DLD1 (cell line): Measurements from ENCODE around the gene DNAJC5.
"Not testable (repeated sequence)": the region's sequence is repeated elsewhere in the genome, so short reads cannot be mapped to it uniquely, and the experiment has no call there.

Experiments used
- in situ Hi-C: cut with HindIII; loops from 2 replicates; pipeline ENCODE4 v1.10.0; 2017; ENCODE audit warnings: low sequenced_read_pairs

DNAJC5 gene

GRCh38 chr20:63903796-63904561 is 9.1 kb downstream of the DNAJC5 start:
- in situ Hi-C loops = no loop called here

DNA sequence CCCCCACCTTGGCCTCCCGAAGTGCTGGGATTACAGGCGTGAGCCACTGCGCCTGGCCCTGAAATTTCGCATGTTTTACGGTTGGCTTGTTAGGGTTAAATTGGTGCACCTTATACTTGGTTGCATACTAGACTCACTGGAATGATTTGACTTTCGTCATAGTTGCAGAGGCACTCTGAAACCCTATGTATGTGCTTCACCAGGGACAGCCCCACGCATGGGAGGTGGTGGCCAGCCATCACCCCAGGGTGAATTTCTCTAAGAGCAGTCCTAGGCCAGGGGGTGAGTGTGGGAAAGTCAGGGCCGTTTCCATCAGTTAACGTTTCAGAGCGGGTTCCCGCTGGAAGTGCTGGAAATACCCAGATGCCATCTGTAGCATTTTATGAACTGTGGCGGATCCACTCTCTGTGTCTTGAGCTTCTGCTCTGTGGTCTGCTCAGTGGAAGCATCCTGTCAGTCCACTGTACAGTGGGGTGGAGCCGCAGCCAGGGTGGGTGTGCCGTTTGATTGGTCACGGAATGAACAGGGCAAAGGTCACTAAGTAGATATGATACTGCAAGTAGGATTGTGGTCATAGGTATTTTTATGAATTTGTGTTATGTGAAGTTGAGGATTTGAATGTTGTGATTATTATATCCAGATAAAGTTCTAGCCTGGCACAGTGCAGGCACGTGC is 13.2 kb downstream of the DNAJC5 start:
- in situ Hi-C loops = no loop called here

- in situ Hi-C loops = no loop called here
Measured at GRCh38 chr20:63911176-63911575, 16.2 kb downstream of the DNAJC5 start.

- in situ Hi-C loops = no loop called here
Measured at GRCh38 chr20:63913768-63914167, 18.8 kb downstream of the DNAJC5 start.

DNA sequence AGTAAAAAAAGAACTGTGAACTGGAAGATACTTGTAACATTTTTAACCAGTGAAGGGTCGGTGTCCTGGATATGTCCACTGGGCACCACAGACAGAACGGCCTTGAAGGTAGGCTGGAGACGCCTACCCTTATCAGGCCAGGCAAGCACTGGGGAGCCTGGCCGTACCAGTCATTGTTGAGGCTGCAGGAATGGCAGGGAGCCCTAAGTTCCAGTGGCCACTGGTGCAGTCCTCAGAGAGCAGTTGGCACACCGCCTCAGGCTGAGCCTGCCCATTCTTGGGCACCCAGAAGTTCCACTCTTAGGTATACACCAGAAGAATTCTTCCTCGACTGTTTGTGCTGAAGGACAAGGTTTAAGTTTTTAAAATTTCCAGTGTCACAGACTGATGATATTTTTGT is 20.5 kb downstream of the DNAJC5 start:
- in situ Hi-C loops = no loop called here

DNA sequence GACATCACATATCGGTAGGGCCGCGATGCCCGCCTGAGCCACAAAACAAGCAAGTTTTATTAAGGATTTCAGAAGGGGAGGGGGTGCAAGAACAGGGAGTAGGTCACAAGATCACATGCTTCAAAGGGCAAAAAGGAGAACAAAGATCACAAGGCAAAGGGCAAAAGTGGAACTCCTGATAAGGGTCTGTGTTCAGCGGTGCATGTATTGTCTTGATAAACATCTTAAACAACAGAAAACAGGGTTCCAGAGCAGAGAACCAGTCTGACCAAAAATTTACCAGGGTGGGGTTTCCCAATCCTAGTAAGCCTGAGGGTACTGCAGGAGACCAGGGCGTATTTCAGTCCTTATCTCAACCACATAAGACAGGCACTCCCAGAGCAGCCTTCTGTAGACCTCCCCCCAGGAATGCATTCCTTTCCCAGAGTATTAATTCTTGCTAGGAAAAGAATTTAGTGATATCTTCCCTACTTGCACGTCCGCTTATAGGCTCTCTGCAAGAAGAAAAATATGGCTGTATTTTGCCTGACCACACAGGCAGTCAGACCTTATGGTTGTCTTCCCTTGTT is 21.5 kb downstream of the DNAJC5 start:
- in situ Hi-C loops = not testable (repeated sequence)

- in situ Hi-C loops = no loop called here
Measured at GRCh38 chr20:63917811-63918210, 22.9 kb downstream of the DNAJC5 start.

DNA sequence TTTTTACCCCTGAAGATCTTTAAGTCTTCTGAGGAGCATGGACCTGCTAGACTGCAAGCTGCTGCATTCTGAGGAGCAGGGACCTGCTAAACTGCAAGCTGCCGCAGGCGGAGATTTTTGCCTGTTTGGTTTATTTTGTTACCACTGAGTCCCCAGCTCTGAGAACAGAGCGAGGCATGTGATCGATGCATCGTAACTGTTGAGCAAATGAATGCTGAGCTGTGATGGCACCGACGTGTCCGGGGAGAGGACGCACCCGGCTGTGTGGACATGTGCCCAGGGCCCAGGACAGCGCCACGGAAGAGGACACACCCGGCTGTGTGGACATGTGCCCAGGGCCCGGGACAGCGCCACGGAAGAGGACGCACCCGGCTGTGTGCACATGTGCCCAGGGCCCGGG is 24.2 kb downstream of the DNAJC5 start:
- in situ Hi-C loops = no loop called here

DNA sequence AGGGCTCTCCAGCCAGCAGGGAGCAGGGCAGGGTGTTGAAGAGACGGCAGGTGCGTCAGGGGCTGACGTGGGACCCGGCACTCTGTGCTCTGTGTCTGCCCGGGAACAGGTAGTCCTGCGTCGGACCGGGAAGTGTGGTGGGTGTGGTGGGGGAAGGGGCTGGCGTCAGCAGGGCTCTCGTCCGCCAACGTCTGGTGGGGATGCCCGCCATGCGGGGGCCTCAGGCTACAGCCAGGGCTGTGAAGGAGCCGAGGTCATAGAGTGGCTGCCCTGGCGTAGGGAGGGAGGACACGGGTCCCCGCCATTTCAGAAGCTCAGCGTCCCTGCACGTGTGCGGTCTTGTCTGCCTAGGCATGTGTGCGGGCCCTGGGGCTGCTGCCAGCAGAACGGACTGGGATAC is 25.3 kb downstream of the DNAJC5 start:
- in situ Hi-C loops = no loop called here

DNA sequence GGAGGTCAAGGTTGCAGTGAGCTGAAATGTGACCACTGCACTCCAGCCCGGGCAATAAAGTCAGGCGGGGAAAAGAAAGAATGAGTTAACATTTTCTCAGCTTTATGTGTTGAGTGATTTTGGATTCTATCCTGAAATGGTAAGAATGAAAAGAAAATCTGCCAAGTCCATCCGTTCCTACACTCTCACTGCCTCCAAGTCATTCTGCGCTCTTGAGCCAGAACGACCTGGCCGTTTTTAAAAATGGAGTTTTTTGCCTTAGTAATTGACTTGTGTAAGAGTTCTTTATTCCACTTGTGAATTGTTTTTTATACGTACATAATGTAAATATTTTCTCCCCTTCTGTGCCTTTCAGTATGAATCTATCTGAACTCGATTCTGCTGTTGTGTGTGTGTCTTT is 28.7 kb downstream of the DNAJC5 start:
- in situ Hi-C loops = no loop called here

GRCh38 chr20:63924241-63924640 is 29.3 kb downstream of the DNAJC5 start:
- in situ Hi-C loops = no loop called here

DNA sequence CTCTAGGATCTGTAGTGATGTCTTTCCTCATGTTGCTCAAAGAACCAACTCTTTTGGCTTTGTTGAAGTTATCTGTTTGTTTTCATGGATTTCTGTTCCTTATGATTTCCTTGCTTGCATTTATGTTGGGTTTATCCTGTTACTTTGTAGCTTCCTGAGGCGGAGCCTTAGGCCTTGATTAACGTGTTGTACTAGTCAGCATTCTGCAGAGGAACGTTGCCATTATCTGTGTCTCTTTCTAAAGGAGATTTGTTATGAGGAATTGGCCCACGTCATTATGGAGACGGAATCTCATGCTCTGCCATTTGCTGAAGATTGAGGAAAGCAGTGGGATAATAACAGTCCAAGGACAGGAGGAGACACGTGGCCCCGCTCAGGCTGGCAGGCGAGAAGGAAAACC is 31.4 kb downstream of the DNAJC5 start:
- in situ Hi-C loops = no loop called here

GRCh38 chr20:63929071-63929470 is 34.1 kb downstream of the DNAJC5 start:
- in situ Hi-C loops = no loop called here

DNA sequence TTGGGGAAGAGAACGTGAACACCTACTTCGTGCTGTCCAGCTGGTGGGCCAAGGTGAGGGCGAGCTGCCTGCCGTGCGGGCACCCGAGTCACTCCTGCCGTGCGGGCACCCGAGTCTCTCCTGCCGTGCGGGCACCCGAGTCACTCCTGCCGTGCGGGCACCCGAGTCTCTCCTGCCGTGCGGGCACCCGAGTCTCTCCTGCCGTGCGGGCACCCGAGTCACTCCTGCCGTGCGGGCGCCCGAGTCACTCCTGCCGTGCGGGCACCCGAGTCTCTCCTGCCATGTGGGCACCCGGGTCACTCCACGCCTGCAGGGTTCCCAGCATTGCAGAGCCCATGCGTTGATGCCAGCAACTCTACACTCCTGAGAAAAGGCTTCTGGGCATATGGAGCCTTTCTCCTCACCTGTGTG is 34.6 kb downstream of the DNAJC5 start:
- in situ Hi-C loops = not testable (repeated sequence)

DNA sequence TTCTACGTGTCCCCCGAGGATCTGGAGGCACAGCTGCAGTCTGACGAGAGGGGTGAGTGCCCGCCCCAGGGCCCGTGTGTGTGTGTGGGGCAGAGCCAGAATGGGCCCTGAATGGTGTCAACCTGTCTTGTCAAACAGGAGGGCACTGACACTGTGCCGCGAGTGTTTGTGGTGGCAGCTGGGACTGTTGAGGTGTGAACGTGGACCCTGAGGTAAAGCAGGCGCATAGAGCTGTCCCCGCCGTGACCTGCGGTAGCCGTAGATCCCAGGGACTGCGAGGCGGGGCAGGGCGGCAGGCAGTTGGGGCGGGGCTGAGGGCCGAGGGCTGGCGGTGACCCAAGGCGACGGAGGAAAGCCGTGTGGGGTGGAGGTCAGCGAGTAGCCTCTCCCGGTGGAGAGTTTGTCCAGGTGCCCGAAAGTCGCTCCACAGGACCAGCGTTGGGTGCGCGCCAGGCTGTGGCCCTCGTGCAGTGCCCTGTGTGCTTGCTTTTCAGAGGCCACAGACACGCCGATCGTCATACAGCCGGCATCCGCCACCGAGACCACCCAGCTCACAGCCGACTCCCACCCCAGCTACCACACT is 36.1 kb downstream of the DNAJC5 start:
- in situ Hi-C loops = no loop called here

GRCh38 chr20:63931735-63932134 is 36.8 kb downstream of the DNAJC5 start:
- in situ Hi-C loops = no loop called here

- in situ Hi-C loops = no loop called here
Measured at GRCh38 chr20:63932606-63933160, 37.8 kb downstream of the DNAJC5 start.

DNA sequence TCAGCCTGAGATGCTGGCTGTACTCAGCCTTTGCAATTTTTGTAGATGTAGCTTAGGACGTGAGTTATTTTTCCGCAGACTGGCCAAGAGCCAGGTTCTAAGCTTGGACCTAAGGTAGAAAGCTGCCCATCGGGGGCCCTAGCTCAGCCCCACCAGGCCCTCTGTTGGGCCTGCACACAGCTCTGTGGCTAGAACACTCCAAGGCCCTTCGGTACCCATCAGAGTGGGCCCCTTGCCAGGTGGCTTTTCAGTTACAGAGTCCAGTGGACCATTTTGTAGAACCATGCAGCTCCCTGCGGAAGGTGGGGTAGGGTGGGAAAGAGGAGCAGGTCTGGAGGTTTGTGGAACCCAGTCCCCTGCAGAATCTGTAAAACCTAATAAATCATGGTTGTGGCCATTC is 38.7 kb downstream of the DNAJC5 start:
- in situ Hi-C loops = no loop called here

DNA sequence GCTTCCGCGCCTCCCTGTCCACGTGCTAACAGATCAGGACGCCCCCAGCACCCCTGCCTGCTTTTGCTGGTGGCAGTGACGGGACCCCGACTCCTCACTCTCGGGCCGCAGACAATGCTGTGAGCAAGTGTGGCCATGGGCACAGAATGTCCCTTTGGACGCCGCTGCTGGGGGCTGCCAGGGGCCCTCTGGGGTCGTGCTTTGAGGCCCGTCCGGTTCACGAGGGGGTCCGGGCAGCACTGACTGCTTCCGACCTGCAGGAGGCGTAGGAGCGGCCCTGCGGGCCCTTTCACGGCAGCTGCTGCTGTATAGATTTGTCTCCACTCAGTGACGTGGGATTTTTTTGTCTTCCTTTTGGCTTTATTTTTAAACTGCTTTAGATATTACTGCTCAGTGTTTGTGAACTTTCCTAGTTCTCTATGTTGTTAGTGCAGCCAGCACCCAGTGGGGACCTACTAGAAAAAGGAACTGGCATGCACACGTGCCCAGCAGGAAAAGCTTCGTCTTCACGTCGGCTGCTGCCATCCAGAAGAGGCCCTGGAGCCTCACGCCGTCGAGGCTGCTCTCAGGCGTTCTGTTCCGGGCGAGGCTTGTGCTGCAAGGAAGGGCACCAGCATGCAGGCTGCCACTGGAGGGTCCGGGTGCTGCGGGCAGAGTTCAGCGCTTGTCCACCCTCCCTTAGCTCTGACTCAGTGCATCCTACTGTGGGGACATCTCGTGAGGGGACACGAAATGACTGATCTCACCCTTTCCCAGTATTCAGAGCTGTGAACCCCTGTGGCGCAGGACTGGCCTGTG is 39.5 kb downstream of the DNAJC5 start:
- in situ Hi-C loops = no loop called here

- in situ Hi-C loops = no loop called here
Measured at GRCh38 chr20:63935447-63935846, 40.5 kb downstream of the DNAJC5 start.

GRCh38 chr20:63937596-63937995 is 42.7 kb downstream of the DNAJC5 start:
- in situ Hi-C loops = no loop called here
